Measurements from ENCODE around the gene NTN1.

- TF ChIP-seq EZH2 (IDR thresholded peaks at IDR 0.05; ENCODE audit: insufficient read depth, poor library complexity, severe bottlenecking) (no peak), EZH2phosphoT487 (IDR thresholded peaks at IDR 0.05; ENCODE audit: insufficient read depth, low read depth) (no peak)
Measured at GRCh38 chr17:9226794-9227135, 205.5 kb downstream of the NTN1 start.
